ENCODE measurements around the gene ARMC9.

The ARMC9 gene

DNA sequence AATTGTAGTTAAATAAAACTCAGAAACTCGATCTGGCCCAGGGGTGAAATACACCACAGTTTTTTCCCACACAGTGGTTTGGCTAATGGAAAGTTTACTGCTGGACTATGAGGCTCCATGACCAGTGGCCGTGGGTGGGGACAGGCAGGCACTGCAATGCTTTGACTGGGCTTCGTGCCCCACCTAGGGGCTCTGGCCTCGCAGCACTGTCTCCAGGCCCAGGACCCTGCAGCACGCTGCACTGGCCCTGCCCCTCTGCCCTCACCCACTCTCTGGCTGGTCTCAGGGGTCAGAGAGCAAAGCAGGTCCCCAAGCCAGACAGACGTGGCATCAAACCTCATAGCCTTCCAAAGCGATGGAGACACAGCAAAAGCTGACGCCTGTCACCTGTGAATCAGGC, 183.7 kb downstream of the ARMC9 start:
- no peak for DNase-seq (ENCODE audit: low read depth in 2 of 2)

DNA sequence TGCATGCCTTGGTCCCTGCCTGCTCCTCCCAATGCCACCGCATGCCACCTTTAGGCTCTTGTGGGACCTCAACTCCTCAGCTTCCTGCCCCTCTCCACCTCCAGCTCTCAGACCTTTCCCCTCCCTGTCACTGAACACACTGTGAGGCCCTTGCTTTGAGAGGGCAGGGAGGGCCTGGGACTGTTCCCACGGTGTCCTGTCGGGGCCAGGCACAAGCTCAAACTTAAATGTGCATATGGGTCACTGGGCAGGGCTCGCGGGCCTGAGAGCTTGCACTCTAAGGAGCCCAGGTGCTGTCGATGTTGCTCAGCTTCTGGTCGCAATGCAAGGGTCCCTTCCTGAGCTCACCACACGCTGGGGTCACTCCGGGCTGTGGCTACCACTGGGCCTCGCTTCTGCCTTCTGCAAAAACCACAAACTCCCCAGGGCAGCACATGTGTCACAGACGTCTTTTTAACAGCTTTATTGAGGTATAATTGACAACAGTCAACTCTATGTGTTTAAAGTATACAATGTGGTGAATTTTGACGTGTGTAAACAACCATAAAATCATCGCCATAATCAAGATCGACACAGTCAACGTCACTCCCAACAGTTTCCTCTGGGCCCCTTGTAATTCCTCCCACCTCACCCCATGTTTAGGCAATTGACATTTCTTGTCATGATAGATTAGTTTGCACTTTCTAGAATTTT, 185.1 kb downstream of the ARMC9 start:
- DNase-seq (ENCODE audit: low read depth in 2 of 2): no peak

DNA sequence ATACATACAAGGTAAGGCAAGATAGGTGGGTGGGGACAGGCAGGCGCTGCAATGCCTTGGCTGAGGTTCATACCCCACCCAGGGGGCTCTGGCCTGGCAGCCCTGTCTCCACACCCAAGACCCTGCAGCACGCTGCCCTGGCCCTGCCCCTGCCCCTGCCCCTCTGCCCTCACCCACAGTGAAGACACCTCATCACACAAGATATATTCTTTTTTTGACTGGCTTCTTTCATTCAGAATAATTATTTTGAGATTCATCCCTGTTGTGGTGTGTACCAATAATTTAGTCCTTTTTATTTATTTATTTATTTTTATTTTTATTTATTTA, 185.6 kb downstream of the ARMC9 start:
- DNase-seq (ENCODE audit: low read depth in 2 of 2): no peak

DNA sequence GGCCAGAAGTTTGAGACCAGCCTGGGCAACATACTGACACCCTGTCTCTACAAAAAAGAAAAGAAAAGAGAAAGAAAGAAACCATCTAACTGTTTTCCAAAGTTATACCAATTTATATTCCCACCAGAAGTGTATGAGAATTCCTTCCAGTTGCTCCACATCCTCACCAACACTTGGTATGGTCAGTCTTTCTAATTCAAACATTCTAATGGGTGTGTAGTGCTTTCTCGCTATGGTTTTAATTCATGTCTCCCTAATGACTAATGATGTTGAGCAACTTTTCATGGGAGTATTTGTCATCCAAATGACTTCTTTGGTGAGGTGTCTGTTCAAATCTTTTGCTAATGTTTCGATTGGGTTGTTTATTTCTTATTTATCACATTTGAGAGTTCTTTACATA, 186.5 kb downstream of the ARMC9 start:
- no peak for DNase-seq (ENCODE audit: low read depth in 2 of 2)

DNA sequence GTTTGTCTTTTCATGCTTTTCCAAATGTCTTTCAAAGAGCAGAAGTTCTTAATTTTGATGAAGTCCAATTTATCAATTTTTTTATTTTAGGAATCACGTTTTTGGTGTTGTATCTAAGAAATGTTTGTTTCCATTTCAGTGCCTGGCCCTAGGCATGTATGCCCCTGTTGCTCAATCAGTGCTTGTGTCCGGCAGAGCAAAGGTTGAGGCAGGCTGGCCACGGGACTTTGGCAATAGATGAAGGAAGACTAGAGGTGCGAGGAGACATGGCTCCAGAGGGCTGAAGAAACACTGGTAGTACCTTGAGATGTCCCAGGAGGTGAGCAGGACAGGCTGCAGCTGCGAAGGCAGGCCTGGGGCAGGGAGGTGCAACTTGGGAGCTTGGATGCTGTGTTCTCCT, 187.0 kb downstream of the ARMC9 start:
- no peak for DNase-seq (ENCODE audit: low read depth in 2 of 2)

DNA sequence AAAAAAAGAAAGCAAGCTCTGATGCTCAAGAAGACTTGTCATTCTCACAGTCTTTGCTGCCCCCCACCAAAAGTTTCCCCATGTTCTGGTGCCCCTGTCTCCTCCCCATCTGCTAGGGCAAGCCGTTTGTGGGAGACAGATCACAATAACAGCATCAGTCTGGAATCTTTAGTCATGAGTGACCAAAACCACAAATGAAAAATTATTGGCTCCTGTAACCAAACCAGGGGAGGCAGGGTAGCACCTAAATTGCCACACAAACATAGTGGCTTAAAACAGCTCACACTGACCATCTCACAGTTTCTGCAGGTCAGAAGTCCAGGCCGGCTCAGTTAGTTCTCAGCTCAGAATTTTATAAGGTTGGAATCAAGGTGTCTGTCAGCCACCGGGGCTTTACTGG, 188.0 kb downstream of the ARMC9 start:
- no peak for DNase-seq (ENCODE audit: low read depth in 2 of 2)

DNA sequence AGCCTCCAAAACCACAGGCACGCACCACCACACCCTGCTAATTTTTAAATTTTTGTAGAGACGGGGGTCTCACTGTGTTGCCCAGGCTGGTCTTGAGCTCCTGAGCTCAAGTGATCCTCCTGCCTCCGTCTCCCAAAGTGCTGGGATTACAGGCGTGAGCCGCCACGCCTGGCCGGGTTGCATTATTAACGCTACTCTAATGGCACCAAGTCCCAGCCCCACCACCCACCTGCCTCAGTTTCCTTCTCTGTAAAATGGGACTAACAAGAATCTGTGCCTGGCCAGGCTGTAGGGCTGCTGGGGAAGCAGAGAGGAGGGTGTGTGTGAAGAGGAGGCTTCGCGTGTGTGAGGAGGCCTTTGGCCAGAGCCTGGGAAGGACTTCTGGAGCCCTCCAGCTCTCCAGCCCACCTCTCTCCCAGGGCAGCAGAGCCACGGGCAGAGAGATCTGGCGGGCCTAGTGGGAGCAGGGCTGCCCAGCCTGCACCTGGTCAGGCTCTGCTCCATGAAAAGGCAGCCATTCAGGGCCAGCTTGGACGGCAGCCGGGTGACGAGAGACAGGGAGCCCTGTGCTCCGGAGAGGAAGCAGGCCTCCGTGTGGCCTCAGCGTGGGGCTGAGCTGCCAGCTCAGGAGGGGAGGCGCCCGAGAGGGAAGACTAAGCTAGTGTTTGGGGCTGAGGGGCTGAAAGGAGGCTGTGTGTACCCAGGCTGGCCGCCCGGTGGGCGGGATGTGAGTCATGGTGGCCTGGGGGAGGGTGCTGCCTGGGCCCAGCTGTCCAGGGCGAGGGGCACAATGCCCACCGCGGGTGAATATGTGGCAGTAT, 189.7 kb downstream of the ARMC9 start:
- DNase-seq (ENCODE audit: low read depth in 2 of 2): no peak

DNA sequence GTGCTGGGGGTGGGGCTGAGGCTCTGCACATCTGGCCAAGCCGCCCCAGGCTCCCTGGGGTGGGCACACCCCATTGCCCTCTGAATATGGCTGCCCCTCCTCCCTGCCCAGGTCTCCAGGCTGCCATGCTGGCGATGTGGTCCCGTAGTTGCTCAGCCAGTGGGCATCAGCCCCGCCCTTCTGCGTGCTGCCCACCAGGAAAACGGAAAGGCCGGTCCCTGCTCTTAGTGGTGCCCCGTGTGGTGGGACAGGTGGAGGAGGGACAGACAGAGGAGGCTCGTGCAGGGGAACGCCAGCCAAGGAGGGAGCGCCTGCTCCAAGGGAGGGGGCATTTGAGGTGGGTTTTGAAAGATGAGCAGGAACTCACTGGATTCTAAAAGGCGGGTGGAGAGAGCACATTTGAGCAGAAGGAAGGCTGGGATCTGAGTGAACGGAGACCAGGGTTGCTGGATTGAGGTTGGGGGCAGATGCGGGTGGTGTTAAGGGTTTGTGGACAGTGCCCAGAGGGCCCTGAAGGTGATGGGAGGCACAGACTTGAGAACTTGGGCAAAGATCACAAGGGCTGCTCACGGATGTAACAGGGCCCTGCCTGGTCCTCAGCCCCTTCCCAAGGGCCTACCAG, 190.4 kb downstream of the ARMC9 start:
- DNase-seq (ENCODE audit: low read depth in 2 of 2): no peak

DNA sequence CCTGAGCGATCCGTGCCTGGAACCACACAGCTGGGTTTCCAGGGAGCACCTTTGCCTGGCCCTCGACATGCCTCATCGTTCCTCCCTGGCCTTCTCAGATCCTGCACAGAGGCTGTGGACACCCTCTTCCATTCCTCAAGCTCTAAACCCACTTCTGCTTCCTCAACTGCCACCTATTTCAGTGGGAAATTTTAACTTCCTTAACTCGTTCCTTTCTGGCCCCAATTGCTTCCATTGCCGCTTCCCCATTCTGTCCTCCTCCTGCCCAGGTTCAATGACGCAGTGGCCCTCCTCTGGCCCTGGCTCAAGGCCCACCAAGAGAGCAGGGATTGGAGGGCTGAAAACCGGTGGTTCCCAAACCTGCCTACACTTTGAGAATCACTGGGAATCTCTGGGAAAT, 192.2 kb downstream of the ARMC9 start:
- DNase-seq (ENCODE audit: low read depth in 2 of 2): no peak

DNA sequence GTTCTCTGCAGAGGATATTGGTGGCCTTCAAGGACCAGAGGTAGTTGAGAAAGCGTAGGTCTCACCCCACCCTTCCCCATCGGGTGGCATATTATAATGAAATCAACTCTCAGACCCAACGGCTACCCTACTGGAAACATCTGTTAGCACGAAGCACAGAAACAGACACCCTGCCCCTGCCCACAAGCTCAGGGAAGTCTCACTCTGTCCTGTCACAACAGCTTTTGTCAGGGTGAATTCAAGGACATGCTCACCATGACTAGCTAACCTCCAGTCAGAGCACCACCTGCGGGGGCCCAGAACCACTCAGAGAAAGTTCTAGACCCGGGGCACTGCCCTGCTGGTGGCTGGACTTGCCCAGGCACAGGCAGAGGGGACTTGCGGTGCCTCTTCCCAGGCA, 193.6 kb downstream of the ARMC9 start:
- DNase-seq (ENCODE audit: low read depth in 2 of 2): no peak

DNA sequence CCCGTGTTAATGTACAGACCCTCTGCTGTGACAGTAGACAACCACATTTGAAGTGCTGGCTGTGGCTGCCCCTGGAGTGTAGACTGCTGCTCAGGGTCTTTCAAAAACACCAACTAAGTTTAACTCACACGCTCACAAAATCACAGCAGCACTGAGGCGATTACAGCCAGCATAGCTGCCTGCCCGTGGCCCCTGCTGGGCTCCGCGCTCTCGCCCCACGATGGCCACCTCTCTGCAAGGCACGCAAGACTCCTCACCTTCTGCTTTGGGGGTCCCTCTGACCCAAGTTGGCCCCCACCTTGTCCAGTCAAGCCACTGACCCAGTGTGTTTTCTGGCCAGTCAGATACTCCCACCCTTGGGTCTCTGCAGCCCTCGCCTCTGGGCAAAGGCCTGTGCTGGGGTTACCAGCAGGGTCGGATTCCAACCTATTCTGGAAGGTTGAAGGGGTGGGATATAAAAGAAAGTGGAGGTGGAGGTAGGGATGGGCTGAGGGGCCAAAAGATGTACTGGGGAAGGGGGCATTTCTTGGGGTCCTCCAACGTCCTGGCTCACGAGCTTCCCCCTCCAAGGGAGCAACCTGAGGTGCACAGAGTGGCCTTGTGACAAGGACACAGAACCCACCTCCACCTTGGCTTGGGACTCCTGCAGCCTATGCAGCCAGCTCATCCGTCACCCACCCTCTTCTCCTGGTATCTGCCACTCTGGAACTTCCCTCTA, 194.2 kb downstream of the ARMC9 start:
- DNase-seq (ENCODE audit: low read depth in 2 of 2): no peak

DNA sequence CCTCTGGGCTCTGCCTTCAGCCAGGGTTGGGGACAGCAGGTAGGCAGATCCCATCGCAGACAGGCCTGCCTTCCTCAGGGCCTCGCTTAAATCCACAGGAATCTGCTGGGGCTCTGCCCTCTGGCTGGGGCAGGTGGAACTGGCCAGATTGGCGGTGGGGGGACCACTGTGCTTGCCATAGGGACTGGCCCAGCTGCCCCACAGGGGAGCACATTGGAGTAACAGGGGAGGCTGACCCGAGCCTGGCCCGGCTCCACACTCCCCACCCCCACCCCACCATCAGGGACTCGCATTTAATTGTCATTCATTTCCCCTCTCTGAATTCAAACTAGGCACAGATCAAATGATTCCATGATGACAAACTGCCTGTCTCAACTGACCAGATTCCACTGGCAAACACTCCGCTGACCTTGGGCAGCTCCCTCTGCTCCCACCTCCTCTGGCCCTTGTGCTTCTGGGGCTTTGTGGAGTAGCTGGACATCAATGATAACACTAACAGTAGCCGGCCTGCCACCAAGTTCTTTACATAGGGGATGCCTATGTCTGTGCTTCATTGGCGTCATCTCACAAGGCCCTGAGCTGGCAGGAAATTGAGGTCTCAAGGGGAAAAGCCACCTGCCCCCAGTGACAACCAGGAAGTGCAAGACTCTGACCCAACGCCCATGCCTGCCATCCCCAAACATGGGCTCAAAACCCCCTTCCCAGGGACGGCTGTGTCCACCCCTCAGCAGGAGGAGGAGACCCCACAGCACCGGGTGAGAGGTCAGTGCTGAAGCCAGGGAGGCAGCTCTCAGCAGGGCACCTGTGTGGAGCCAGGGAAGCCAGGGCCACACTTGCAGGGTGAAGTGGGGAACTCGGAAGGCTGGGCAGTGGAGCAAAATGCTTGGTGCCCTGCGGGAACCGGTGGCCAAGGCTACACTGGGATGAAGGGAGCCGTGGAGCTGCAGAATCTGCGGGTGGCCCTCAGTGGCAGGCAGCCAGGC, 195.0 kb downstream of the ARMC9 start:
- no peak for DNase-seq (ENCODE audit: low read depth in 2 of 2)

DNA sequence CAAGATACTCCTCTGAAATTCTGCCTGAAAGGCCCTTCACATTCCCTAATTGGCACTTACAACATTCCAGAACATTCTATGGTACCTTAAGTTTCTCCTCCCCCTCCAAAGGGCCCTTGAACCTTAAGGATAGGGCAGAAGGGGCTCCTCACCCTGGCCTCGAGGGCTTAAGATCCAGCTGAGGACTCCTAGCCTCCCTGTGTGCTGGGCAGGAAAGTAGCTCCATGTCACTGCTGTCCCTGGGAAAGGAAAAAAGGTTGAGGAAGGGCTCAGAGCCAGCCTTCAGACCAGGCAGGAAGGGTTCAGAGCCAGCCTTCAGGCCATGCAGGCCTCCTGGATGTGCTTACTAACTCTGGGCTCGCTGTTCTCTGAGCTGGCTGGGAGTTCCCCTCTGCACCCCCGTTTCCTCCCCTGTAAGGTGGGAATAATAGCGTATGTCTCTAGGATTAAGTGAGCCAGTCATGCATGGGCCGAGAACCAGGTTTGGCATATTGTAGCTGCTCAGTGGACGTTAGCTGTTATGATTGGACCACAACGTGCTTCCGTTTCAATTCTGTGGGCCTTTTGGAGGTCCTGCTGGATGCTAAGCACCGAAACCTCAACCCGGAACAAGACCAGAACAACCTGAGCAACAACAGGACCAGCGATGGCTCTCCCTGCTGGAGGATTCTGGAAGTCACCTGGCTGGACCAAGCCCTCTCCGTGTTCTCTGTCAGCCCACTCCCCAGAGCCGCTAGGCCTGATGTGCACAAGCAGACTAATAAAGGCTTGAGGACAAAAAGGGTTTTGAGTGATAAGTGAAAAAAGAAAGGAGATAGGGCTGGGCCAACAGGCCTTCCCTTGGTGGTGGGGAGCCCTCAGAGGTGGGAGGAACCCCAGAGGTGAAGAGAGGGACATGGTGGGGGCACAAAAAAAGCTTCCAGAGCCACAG, 196.0 kb downstream of the ARMC9 start:
- DNase-seq (ENCODE audit: low read depth in 2 of 2): no peak

DNA sequence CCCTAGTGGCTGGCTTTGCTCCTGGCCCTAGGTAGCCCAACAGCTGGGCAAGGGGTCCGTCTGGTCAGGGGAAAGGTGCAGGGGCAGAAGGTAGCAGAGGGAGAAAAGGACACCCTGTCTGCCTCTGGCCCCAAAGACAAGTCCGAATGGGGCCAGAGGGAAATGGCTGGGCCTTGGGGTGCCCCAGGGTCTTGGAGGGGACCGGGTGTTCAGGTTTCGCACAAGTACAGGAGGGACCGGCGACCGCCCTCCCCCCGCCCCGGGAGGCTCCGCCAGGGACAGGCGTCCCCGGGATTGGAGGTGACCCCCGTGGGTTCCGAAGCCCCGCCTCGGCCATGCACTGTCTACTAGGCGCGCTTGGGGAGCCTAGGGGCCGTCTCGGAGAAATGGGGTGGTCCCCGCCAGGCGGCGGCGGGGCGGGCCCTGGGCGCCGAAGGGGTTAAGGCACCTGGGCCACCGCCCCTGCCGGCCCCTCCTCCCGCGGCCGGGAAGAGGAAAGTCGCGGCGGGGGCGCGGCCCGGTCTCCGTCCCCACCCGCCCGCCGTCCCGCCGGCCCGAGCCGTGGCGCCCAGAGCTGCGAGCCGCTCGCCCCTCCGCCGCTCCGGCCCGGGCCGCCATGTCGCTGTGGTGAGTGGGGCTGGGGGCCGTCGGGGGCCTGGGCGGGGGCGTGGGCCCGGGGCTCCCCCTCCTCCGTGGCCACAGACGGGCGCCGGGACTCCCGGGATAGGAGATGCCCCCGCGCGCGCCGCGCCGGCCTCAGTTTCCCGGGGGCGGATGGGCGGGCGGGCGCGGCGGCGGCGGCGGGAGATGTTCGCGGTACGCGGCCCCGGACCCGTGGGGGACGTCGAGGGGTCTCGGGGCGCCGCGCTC, 197.0 kb downstream of the ARMC9 start, which contains the start of gene B3GNT7:
TSS of gene B3GNT7 (plus strand) at position 523 of the 870 bp plus-strand sequence. CDS start at position 617, 94 bp downstream.
- DNase-seq (ENCODE audit: low read depth in 2 of 2): no peak

DNA sequence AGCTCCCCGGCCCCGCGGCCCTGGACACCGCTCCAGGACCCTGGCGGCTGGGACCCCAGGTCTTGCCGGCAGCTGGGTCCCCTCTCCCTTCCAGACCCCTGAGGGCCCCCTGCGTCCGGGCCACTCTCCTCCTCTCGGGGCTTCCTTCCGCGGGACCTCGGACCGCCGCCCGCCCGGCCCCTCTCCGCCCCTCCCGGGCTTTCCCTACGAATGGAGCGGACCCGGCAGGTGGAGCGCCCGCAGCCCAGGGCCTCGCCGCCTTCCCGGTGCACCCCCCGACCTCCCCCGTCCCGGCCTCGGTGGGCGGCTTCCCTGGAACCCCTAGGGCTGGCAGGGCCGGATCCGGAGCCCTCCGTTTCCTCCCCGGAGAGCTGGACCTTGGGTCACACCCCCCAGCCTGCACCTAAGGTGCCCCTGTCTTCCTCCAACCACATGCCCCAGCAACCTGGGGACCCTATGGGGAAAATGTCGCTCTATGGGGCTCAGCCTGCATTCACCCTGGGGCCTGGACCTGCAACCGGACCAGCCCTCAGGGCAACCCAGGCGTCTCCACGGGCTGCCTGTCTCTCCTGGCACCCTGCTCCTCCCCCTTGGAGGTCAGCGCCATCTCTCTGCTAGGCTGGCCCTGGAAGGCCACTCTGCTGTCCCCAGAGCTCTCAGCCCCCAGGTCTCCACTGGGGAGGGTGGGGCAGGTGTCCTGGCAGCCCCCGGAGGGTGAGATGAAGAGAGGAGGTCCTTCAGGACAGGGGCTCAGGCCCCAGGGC, 197.8 kb downstream of the ARMC9 start:
- no peak for DNase-seq (ENCODE audit: low read depth in 2 of 2)

DNA sequence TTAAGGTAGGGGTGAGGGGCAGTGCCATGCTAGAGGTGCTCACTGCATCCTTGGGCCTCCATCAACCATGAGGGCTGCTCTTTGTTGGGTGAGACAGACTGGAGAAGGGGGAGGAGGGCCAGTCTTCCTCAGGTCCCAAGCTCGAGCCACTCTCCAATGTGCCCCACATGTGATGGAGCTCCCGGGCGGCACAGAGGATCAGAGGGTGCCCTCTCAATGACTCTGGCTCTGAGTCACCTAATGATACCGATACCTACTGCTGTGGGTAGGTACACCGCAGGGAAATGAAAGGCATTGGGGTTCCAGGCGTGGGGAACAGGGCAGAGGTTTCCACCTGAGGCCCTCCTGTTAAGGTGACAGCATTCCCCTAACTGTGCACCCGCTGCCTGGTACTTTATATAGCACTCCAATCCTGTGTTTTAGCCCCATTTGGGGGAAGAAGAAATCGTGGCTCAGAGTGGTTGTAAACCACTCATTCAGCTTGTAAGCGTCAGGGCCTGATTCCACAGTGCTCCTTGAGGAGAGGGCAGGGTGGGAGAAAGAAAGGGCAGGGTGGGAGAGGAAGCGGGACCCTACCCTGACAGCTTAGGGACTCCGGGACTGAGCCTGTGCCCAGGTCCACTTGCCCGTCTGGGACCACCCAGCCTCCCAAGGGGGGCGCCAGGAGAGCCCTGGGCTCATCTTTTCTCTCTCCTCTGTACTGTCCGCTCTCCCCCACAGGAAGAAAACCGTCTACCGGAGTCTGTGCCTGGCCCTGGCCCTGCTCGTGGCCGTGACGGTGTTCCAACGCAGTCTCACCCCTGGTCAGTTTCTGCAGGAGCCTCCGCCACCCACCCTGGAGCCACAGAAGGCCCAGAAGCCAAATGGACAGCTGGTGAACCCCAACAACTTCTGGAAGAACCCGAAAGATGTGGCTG, 198.8 kb downstream of the ARMC9 start:
- no peak for DNase-seq (ENCODE audit: low read depth in 2 of 2)

DNA sequence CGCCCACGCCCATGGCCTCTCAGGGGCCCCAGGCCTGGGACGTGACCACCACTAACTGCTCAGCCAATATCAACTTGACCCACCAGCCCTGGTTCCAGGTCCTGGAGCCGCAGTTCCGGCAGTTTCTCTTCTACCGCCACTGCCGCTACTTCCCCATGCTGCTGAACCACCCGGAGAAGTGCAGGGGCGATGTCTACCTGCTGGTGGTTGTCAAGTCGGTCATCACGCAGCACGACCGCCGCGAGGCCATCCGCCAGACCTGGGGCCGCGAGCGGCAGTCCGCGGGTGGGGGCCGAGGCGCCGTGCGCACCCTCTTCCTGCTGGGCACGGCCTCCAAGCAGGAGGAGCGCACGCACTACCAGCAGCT, 199.5 kb downstream of the ARMC9 start:
- no peak for DNase-seq (ENCODE audit: low read depth in 2 of 2)

All from stimulated activated CD4-positive, alpha-beta T cell treated with anti-CD3 and anti-CD28 coated beads, Interleukin-1b, Interleukin-23, amount 100 ng/mL, for 4 hours (primary cell).